HG02884 (cell line): Measurements from ENCODE around the gene VPS37C.

ENCODE experiments used
- ATAC-seq: cut with Tn5 transposase; IDR thresholded peaks from one replicate; pipeline ENCODE4 v1.9.1; 2021; ENCODE audit warnings: mild to moderate bottlenecking, moderate library complexity; ENCODE audit not compliant: unreplicated experiment

VPS37C gene

DNA sequence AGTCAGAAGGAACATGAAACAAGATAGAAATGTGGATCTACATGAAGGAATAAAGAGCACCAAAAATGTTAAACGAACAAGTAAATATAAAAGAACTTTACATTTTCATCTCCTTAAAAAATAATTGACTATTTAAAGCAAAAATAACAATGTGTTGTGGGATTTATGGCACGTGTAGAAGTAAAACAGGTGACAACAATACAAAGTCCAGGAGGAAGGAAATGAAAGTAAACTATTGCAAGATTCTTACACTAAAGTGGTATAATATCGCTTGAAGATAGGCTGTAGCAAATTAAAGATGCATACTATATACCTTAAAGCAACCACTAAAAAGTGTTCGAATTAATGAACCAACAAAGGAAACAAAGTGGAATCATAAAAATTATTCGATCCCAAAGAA is 5.5 kb downstream of the VPS37C start:
- ATAC-seq, result no peak

DNA sequence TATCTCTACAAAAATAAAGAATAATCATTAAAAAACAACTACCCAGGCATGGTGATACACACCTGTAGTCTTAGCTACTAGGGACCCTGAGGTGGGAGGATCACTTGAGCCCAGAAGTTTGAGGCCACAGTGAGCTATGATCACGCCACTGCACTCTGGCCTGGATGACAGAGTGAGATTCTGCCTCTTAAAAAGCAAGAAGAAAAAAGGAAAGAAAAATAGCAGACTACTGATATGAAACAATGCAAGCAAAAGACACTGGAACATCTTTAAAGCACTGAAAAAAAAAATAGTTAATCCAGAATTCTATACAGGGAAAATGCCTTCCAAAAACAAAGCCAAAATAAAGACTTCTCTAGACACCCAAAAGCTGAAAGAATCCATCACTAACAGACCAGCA is 5.9 kb downstream of the VPS37C start:
- ATAC-seq, result no peak

DNA sequence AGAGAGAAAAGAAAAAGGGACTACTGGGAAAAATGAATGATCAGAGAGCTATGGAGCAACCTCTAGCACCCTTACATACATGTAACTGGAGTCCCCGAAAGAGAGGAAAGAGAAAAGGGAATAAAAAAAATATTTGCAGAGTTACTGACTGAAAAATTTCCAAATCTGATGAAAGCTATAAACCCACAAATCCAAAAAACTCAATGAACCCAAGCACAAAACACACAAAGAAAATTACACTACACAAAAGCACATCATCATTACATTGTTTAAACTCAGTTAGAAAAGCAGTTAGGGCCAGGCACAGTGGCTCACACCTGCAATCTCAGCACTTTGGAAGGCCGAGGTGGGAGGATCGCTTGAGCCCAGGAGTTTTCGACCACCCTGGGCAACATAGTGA is 6.7 kb downstream of the VPS37C start:
- no peak for ATAC-seq

DNA sequence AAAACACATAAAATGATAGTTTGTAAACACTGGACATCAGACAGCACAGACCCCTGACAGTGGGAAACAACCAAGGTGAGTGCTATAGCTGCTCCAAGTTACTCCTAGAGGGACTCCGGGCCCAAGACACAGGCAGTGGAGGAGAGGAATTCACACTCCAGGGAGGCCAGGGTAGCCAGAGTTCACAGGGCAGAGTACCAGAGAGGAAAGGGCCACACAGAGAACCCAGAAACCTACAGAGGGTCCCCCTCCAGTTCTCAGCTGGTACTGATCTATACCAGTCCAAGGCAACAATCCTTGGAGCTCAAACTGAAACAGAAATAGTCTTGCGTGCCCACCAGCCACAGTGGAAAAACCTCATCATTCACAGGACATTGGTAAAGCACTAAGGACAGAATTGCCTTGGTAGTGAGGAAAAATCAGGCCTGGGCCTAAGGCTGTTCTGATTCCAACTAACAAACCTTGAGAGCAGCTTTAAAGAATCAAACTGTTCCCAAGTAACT is 7.6 kb downstream of the VPS37C start:
- no peak for ATAC-seq

DNA sequence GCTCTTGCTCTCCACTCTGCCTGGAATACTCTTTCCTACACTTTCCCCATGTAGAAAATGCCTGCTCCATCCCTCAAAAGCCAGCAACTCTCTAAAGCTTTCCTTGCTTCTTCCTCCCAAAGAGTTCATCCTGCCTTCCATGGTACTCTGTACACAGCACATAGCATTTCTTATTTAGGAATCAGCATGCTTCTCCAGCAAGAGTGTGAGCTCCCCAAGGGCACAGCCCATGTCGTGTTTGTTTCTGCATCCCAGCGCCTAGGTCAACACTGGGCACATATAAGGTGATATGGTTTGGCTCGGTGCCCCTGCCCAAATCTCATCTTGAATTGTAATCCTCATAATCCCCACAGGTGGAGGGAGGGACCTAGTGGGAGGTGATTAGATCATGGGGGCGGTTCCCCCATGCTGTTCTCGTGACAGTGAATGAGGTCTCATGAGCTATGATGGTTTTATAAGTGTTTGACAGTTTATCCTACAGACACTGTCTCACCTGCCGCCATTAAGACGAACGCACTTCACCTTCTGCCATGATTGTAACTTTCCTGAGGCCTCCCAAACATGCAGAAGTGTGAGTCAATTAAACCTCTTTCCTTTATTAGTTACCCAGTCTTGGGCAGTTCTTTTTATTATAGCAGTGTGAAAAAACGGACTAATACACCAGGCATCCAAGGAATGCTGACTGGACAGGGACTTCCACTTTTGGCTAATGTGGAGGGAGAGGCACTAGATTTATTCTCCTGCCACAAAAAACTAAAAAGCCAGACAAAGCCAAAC is 8.2 kb downstream of the VPS37C start:
- no peak for ATAC-seq

DNA sequence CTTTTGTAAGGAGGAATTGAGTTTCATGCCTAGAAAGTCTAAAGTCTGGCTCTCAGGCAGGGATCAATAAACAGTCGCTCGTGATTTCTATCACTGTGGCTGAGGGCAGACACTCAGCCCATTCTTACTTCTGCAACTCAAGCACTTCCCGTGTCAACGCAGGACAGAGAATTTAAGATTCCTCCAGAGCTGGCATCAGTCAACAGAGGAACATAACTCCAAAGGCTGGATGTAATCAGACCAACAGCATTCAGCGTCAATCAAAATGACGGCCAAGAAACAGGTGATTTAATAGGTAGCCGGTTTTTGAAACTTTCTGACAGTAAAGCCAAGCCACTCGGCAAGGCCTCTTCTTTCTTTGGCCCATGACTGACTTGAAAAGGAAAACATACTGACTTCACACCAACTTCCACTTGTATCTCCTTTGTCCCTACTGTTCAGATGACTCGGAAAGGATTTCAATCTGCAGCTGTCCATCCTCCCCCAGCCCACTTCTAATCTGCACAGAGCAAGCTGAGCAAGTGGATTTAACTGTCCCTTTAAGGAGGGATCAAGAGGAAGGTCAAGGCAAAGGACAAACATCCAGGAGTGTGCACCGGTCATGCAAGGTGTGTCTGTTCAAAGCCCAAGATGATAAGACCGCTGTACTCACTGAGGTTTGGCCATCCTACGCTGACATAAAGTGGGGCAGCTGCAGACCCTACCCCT is 9.5 kb downstream of the VPS37C start:
- no peak for ATAC-seq

DNA sequence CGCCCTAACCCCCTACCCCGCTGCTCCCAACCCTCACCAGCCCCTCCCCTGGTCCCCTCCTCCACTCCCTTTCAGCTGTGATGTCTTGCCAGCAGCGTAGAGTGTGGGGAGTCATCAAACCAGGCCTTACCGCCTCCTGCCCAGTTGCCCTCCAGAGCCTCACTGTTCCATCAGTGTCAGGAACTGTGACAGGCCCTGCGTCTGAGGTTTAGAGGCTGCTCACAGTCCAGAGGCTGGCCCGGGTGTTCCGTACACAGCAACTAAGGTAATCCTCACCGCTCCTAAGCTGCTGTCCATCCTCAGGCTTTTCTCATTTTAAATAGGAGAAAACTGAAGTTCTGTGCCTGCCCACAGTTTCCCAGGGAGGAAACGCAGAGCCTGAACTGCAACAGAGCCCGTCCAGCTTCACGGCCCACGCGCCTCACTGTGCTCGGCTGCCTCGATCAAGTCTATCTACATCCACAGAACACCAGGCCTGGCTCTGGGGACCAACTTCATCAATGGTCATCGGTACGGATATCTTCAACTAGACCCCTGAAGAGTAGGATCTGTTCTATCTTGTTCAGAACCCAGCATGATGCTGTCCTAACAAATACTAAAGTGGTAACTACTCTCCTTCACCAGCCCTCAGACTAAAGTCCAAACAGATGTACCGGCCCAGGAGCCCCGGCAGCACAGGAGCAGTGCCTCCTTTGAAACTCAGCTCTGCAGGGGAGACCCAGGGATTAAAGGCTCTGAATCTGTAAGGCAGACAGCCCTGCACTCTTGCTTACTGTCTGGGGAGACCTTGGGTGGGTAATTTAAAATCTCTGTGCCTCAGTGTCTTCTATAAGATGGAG is 10.3 kb downstream of the VPS37C start:
- no peak for ATAC-seq

DNA sequence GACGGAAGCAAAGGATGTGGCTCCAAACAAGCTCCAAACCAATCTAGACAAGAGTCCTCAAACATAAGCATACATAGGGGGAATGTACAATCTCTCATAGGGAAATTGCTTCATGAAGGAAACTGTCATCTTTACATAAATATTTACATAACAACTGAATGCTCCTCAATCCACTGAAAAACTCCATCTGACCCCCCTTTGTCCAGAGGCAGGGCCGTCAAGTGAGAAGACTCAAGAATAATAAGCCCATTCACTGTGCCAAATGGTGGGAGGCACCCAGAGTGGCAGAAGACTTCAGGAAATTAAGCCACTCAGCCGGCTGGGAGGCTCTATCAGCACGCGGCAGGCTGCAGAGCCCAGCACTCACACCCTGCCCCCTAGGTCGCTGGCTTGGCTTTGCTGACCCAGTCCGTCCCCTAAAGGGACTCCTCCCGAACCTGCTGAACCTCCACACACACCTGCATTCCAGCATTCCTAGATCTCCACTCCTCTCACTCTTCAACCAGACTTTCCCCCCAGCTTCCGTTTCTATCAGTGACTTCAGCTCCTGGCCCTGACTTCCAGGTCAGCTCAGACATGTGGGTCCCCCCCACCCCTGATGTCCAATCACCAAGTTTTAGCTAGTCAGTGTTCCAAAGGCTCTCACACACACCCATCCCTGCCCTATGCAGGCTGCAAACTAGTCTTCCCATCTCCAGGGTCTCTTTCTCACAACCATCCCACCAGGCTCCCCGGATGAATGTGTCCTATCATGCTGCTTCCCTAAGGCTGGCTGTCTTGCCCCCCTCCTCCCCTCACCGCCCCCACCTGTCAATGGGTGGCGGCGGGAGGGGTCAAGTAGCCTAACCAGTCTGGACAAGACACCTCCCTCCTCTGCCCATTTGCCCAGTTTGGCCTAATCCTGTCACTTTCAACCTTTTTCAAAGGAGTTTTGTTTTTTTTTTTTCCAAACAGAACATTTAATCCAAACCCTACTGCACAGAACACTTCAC is 11.3 kb downstream of the VPS37C start:
- ATAC-seq, result no peak

DNA sequence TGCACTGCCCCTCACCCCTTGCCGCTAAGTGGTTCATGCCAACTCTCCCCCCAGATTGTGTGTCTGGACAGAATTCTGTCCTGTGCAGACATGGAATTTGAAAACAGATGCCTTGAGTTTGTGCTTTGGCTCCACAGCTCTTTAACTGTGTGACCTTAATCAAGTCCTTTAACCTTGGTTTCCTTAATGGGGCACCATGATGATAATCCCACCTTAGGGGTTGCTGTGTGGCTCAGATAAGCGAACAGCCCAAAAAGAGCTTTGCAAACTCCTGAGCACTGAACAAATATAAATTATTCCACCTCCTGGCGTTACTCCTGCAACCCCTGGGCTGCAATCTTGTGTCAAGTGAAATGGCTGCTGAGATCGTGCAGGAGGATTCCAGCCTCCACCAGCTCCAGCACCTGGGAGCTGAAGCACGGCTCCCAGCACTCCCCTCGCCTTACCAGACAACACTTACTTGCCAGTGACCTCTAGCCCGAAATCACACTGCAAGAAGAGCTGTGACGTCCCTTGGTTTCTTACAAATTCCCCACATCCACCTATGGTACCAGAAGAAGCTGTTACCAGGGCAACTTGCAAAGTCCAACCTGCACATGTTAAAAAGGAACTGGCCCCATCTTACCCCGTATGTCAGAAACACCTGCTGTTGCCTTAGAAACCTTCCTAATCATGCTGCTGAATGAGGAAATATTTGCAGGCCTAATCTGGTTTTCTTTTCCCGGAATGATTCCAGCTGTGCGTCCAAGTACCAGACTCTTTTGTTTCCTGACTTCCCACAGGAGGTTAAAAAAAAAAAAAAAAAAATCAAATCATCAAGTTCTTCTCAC is 13.2 kb downstream of the VPS37C start:
- ATAC-seq, result no peak

DNA sequence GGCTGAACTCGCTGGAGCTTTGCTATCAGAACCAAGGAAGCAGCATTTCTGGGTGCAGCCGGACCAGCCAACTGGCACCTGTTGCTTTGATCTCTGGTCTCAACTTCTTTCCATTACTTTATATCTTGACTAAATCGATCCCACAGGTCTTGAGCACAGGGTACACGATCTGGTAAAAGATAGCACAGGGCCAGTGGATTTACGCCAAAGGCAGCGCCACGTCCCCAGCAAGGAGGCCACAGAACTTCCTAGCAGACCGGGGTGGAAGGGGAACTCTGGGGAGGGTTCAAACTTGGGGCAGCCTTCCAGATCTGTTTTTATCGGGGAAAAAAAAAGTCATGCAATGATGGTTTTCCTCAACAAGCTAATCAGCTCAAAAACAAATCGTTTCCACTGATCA is 14.0 kb downstream of the VPS37C start:
- no peak for ATAC-seq

DNA sequence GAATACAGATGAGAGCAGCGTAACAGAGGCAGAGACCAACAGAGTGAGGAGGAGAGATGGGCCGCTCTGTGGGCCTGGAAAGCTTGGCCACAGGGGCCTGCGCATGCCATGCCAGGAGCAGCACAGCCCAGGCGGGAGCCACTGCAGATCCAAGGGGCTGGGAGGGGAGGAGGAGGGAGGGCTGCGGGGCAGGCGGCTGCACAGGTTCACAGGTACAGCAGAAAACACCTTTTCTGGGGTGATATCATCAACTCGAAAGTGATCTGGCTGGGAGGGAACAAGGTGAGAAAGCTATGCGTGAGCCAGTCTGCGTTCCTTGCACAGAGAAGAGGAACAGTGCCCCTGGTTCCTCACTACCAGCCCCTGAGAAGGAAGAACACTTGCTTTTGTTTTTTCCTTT is 14.8 kb downstream of the VPS37C start:
- no peak for ATAC-seq

DNA sequence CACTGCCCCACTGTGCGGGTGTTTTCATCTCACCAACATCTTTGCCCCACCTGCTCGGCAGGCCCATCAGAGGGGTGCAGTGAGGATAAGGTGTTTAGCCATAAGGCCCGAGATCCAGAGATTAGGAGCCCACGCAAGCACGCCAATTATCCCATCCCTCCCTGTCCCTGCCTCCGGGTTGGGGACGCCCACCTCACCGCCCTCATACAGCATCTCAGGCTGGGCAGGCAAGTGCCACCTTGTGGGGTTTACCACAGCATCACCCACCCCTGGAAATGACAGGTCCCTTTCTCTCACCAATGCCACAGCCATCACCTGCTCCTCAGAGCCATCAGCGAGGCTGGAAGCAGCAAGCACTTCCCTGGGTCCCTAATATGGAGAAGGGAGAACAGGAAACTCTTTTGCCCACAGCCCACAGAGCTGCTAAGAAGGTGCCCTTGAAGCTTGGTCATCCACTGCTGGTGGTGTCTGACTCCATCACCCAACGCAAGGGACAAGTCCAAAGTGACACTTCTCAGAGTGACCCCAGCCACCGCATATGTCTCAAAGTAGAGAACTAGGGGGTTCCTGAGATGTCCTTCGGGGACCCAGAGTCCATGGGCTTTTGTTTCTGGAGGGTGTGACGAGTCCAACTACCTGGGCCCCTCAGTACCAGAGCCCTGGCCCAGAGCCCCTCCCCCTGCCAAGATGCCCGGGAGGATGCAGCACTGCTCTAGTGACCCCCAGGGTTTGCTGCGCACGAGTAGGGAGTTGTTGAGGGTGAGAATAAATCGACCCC is 15.8 kb downstream of the VPS37C start:
- ATAC-seq, result no peak

DNA sequence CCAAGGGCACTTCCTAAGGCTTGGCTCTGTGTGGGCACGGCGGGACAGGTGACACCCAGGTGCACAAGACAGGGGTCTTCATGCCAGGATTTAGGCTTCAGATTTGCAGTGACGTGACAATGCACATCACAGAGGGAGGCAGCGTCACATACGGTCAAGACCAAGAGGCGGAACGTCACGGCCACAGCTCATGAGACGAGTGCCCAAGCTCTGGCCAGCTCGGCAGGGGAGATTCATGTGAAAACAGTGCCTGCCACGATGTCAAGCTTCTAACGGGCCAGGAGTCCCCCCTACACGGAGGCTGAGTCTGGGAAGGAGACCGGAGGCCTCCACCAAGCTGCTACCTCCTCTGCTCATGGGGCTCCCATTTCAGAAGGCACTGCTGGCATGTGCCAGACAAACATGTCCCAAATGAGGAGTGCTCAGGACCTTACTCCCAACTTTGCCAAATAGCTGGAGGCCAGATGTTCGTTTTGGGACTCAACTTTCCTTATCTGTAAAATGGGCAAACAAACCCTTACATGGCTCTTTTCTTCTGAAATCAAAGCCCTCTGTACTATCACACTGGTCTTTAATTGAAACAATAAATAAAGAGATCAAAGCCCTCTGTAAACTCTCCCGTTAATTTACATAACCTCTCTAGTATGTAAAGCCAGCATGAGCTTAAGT is 16.6 kb downstream of the VPS37C start:
- no peak for ATAC-seq

DNA sequence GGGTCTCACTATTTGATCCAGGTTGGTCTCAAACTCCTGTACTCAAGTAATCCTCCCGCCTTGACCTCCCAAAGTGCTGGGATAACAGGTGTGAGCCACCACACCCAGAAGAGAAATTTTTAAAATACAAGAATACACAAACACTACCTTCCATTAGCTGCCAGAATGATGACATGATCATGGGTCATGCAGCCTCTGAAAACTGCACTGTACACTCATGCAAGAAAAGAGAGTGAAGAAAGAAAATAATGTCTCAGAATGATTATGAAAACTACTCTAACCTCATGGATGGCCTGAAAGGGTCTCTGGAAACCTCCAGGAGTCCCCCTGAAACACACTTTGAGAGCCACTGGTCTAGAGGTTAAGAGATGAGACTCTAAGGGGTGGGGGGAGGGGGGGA is 18.8 kb downstream of the VPS37C start:
- no peak for ATAC-seq

DNA sequence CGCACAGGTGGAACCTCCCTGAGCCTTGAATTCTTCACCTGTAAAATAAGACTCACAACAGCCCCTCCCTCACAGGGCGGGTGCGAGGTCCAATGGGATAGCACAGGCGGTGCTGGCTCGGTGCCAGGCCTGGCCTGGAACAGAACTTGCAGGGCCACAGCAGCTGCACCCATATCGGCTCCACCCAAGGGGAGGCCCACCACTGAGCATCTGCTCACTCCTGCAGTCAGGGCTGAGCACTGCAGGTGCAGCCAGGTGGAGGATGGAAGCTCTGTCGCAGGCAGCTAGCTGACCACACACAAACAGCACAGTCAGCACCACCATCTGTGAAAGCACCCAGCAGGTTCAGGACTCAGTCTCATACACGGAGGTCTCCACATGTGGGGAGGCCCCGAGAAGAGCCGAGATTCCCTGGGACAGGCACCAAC is 19.6 kb downstream of the VPS37C start:
- no peak for ATAC-seq

DNA sequence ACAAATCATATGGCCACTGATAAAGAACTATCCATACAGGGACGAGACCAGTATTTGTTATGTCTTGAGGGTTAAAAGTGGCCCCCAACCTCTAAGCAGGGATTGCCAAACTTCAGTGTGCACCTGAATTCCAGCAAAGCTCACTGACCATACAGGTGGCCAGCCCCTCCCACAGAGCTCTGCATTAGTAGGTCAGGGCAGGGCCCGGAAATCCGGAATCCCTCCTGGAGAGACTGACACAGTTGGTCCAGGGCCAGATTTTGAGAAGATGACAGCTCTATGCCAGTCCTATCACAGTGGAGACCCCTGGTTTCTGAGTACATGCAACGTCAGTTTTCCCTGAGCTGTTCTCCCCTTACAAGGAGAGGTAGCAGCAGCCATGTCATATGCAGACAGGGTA is 20.8 kb downstream of the VPS37C start:
- ATAC-seq, result no peak

DNA sequence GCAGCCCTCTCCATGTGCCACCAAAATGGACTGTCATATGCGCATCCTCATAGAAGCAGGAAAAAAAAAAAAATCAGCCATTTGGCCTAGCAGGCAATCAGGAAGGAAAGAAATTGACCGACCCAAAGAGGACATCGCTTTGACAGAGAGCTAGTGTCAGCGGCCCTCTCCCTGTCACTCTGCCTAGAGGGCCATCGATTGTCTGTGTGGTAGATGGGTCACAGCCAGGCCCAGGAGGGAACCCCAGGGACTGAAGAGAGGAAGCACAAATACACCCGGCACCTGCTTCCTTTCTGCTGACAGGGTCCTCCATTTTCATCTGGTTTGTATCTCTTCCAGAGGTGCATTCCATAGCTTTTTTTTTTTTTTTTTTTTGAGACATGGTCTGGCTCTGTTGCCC is 21.8 kb downstream of the VPS37C start:
- ATAC-seq, result no peak

DNA sequence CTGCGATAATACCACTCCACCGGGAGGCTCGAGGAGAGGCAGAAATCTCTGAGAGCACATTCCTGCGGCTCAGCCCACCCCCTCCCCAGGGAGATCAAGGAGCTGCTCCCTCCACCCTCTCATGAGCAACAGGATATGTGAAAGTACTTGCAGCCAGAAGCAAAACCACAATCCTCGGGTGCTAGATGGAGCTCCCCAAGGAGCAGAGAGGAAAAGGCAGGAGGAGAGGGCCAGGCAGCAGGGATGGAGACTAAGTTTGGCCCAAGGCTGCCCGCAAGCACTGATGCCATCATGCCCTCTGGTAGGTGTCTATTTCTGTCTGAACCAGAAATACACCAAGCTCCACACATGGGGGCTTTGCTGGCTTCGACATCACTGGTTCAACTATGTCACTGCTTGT is 22.3 kb downstream of the VPS37C start:
- ATAC-seq, result no peak
